GM19035 (cell line): ENCODE results near the gene ZMIZ1.

Experiments
- ATAC-seq: cut with Tn5 transposase; IDR thresholded peaks from one replicate; pipeline ENCODE4 v1.9.1; 2021; ENCODE audit not compliant: unreplicated experiment

ZMIZ1 gene

GRCh38 chr10:79050896-79051555, 17.7 kb upstream of the ZMIZ1 start:
- ATAC-seq: no peak

- no peak for ATAC-seq
These were observed 17.0 kb upstream of the ZMIZ1 start for GRCh38 chr10:79051766-79052165.

- ATAC-seq: no peak
These were observed 16.3 kb upstream of the ZMIZ1 start for GRCh38 chr10:79052291-79053080.

DNA sequence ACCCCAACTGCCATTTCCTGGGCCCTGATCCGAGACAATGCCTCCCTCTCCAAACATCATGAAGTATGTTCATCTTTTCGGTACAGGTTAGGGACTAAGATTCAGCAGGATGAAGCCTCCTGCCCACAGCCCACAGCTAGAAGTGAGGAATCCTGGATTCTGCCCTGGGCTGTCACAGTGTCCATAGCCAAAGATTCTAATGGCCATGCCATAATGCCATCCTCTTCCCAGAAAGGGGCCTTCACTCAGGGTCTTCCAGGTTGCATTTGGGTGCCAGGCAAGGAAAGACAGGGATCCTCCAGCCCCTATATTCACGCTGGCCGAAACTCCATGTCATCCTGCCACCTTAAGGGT, 15.7 kb upstream of the ZMIZ1 start:
- ATAC-seq: no peak

DNA sequence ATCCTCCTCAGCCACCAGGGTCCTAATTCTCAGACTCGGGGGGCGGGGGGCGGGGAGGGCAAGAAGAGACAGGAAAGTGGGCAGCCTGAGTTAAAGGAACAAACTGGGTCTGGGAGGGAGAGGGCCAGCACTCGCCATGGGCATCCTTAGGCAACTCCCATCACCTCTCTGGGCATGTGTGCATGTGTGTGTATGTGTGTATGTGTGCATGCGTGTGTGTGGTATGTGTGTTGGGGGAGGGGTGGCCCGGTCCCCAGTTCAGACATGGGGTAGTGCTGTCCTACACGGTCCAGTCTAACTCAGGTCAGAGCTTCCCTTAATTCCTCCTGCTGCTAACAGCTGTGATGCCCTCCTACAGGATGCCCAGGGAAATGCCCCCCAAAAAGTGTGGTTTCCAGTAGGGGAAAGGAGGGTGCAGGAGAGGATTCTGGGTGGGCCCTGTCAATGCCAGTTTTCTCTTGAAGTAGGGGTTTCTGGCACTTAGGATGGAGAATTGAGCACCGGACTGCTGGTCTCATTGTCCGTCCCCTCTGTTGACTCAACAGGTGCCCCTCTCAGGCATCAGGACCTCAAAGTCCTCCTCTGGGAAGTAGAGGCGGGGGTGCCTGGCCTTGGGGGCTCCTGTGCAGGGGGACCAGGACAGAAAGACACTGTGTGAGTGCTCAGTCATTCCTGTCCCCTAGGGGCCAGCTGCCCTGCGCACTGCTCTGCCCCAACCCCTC, 15.1 kb upstream of the ZMIZ1 start:
- ATAC-seq: no peak

DNA sequence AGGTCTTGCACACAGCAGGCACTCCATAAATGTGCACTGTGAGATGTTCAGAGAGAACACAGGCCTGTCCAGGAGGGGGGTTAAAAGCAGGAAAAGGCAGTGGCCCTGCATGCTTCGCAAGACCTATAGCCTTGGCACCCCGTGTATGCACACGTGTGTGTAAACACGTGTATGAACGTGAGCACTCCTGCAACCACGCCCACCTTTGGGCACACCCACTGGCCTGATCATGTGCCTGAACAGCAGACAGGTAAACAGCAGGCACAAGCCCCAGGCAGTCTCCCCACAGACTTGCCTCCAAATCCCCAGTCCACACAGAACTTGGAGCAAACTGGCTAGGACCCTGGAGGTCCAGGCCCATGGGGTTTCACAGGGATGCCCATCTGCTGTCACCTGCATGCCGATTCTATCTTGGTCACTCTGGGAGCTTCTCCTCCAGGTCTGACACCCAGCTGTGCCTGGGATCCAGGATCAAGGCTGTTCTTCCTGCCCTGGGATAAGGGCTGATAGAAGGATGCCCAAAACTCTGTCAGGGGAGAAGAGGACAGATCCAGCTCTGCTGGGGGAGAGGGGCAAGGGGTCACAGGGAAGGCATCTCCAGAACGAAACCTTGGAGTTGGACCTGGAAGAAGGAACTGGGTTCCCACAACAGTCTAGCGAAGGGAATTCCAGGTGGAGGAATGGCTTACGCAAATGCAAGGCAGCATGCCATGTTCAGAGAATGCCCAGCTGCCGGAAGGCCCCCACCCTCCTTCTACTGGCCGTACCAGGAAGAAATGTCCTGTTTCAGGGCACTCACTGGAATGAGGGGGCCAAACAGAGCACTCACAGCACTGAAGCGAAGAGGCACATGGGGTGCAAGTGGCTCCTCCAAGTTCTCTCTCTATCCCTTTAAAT, 14.3 kb upstream of the ZMIZ1 start:
- ATAC-seq: no peak

GRCh38 chr10:79055100-79055782, 13.5 kb upstream of the ZMIZ1 start:
- ATAC-seq: no peak

DNA sequence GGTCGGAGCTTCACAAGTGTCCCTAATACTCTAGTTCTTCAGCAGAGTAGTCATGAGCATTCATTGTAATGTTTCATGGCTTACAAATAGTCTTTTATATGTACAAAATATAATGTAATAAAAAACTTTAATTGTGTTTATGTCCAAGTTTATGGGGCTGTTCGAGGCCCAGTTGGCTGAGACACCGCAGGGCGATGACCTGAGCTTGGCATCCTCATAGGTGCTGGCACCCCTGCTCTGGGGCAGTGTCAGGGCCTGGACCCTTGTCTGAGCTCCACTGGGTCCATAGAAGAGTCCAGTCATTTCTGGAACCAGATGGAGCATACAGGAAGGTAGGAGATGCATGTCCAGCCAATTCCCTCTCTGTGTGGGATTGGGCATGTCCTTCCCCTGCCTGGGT, 12.9 kb upstream of the ZMIZ1 start:
- no peak for ATAC-seq

GRCh38 chr10:79056361-79056735, 12.4 kb upstream of the ZMIZ1 start:
- ATAC-seq: no peak

GRCh38 chr10:79056736-79057391, 11.9 kb upstream of the ZMIZ1 start:
- no peak for ATAC-seq

DNA sequence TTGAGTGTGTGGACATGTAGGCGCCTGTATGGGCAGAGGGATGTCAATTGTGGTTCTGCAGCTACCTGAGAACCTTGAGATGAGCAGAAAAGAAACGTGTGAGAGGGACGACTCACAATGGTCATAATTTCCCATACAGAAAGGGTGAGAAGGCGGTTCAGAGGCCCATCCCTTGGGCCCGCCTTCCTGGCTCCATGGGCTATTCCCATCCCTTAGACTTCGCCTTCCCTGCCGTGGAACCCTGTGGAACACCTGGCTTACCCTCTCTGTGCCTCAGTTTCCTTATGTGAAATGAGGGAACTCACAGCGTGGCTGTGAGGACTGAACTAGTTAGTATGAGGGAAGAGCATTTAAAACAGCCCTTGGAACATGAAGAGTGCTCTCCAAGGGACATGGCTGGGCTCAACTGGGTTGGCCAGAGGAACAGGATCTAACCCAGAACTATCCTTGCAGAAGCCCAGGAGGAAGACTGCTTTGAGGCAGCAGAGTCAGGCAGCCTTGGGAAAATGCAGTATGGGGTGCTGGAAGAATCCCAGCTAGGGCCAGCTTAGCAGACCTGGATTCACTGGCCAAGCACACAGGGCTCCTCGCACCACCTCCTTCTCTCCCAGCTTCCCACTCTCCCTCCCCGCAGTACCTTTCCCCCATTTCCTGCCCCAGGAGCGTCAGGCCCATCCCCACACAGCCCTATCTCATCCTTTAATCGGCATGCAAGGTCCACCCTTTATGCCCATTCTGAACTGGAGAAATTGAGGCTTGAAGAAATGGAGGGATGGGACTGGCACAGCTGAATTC, 11.1 kb upstream of the ZMIZ1 start:
- ATAC-seq: no peak

DNA sequence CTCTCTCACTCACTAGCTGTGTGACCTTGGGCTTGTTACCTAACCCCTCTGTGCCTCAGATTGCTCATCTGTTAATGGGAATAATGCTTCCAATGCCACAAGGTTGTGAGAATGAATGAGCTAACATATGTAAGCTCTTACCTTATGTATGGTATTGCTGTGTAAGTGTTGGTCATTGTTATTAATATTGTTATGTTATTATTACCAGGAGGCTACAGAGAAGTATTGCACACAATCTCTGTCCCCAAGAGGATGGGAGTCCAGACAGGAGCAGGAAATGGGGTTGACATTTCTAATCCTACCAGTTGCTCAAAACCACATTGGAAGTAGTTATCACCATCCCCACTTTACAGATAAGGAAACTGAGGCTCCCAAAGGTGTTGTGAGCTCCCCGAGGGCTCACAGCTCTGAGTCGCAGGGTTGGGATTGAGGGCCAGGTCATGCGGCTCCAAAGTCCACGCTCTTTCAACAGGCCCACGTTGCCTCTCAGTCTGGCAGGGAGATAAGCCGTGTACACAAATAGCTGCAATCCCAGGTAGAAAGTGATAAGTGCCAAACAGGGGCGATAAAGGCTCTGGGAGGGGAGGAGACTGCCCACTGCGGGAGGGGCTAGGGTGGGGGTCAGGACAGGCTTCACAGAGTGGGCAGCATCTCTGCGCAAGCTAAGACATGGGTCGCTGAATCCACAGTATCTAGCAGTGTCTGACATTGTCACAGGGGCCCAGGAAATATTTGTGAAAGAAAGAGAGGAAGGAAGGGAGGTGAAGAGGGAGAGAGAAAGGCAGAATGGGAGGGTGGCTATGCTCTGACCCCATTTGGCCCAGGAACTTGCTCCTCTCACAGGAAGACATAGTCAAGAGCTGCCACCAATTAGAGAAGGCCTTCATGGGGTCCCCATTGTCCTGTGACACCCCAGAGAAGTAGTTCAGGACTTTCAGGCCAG, 9.6 kb upstream of the ZMIZ1 start:
- no peak for ATAC-seq

- no peak for ATAC-seq
These were observed 8.8 kb upstream of the ZMIZ1 start for GRCh38 chr10:79059859-79060379.

DNA sequence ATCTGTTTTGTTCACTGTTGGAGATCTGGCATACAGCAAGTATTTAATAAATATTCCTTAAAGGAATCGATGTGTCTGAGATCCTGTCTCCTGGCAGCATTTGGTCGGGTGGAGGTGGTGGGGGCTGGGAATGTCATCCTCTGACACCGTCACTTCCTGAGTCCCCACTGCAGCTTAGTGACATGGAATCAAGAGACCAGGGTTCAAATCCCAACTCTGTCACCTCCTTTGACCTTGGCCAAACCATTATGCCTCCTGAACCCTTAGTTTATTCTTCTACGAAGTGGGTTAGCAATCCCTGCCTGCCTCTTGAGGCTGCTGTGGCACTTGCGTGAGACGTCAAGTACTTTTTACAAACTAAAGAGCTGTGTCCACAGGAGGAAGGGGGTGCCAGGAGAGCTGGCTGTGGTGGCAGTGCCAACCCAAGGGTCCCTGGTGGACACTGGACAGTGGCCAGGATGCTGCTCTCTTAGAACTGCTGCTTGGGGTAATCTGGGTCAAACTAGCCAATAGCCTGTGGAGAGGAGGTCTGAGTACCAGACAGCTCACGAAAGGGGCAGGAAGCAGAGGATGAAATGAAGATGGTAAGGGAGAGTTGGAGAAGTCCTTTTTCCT, 8.0 kb upstream of the ZMIZ1 start:
- ATAC-seq: no peak

DNA sequence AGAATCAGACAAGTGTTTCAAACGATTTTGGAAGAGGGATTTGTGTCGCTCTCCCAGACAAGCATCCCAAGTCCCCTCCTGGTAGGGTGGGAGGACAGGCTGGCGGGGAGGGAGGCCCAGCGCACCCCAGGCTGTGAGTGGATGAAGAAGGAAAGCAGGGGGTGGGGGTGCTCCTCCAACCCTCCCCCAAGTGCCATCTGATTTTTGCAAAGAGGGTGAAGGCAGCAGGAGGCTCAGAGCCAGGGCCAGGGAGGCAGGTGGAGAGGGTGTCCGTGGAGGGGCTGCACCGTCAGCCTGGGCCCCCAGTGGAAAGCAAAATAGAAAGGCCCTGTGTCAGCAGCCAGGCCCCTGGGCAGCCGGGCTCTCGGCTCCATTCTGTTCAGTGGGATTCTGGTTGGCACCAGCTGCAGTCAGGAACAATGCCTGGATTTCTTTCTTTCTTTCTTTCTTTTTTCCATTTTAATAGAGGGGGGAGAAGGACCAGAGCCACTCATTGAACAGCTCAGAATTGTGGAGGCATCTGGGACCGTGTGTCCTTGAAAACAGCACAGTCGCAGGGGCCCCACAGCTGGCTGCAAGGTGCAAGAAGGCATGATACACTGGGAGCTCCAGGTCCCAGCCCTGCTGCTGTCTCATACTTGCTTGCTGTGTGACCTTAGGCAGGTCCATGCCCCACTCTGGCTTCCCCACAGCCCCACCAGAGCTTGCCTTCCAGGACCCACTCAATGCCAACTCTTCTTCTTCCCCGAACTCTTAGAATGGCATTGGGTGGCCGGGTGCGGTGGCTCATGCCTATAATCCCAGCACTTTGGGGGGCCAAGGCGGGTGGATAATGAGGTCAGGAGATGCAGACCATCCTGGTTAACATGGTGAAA, 7.1 kb upstream of the ZMIZ1 start:
- ATAC-seq: no peak

DNA sequence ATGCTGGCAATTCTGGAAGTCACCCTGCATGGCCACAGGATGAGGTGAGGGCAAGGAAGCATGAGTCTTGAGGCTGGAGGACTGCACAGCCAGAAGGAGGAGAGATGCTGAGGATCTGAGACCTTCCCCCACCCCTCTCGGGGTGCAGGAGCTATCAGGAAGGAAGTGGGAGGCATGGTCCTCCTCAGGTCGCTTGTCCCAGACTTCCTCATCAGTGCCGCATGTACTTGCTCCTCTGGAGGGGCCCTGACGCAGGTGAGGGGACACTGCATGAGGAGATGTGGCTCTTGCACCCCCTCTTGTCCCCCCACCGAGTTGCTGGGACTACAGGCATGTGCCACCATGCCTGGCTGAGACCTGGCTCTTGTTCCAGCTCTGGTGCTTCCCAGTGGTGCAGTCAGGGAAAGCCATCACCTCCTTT, 5.7 kb upstream of the ZMIZ1 start:
- no peak for ATAC-seq
